GM19463 (cell line): ENCODE results near the gene OPCML.

Experiments
- ATAC-seq: cut with Tn5 transposase; IDR thresholded peaks from one replicate; pipeline ENCODE4 v1.9.1; 2021; ENCODE audit warnings: mild to moderate bottlenecking, moderate library complexity; ENCODE audit not compliant: unreplicated experiment

OPCML gene

DNA sequence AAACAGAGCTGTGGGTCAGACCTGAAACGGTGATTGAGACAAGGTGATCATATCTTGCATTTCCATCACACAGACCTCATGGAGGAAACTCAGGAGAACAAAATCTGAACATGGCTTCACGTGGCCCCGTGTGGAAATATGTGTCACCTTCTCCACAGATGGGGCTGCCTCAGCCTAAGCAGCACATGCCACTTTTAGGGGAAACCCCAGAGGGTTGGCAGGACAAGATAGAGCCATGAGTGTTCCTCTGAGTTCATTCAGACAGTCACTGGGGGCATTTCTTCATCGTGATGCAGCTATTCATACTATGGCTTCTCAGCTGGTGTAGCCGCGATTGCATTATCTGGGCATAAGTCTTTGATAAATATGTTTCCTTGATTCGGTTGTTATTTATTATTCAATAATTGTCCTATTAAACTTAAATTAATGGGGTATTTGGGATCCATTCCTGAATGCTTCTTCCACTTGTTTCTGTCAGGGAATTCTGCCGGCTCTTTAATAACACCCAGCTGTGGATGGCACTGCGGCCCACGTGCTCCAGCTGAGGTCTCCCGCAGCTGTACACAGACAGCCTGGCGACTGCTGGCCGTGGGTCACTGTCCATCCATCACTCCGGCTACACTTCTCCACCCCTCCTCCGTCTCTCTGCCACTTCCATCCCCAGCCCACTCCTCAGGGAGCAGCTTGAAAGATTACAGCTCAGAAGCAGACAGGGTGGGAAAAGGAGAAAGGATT is 485.1 kb downstream of the OPCML start:
- ATAC-seq: no peak

DNA sequence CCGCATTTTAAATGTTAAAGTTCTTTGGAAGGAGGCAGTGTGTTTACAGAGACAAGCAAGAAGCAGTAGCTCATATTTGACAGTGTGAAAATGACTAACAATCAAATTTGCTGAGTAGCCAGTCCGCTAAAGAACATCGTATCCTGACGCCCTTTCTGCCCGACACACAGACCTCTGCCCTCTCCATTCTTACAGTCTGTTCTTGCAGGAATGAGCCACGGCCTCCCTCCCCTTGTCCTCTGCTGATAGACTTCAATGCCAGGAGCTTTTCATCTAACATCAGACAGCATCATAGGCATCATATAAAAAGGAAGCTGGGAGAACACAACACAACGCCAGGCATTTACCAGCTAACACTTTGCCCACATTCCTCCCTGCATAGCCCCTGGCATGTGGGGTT is 486.0 kb downstream of the OPCML start:
- no peak for ATAC-seq

DNA sequence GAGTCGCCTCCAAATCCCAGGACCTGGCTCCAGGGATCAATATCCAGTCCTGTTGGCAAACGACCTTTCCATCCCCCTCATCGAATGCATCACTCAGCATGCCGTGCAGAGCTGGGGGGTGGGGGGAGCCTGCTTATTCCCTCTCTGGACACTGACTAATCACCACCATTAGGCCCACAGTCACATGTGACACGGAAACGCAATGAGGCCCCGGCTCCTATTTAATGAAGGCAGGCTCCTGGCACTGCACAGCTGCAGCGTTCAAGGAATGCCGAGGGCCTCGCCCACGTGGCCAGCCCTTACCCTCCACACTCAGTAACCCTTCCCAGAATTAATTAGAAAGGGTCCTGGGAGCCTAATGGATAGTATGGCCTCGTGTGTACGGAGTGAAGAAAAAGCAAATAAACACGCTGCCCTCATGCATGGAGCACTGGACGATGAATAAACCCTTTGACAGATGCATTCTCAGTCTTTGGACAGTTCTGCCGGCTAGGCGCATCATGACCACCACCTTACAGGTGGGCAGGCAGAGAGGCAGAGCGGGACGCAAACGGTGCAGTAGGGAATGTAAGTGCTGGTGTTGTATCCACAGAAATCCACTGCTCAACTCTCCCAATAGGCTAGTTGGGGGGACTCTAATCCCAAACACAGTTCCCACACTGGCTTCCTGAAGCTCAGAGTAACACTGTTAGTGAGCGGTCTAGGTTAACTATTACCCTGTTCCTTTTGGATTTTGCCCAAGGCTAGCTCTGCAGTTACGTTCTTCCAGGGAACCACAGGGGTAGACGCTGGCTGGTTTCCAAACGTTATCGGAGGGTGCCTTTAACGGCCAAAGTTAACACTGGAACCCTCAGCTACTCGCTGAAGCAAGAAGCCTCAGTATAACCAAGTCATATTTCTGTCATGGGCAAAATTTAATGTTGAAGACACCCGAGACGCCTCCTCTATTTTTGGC is 490.1 kb downstream of the OPCML start:
- ATAC-seq: no peak

DNA sequence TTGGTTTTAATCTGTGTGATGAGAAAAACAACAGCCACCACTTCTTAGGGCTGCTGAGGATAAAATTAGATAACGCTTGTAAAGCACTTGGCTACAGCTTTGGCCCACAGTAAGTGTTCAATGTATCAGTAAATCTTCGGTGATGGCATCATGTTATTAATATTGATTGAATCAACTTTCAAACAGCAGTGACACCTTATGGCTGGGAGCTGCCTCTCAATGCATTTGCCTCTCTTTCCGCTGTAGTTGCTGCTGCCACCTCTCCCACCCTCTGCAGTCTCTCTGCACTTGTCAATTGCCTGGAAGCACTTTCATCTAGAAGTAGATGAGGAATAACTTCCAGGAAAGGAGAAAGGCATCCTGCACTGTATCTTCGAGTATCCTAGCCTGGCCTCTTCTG is 491.1 kb downstream of the OPCML start:
- no peak for ATAC-seq

DNA sequence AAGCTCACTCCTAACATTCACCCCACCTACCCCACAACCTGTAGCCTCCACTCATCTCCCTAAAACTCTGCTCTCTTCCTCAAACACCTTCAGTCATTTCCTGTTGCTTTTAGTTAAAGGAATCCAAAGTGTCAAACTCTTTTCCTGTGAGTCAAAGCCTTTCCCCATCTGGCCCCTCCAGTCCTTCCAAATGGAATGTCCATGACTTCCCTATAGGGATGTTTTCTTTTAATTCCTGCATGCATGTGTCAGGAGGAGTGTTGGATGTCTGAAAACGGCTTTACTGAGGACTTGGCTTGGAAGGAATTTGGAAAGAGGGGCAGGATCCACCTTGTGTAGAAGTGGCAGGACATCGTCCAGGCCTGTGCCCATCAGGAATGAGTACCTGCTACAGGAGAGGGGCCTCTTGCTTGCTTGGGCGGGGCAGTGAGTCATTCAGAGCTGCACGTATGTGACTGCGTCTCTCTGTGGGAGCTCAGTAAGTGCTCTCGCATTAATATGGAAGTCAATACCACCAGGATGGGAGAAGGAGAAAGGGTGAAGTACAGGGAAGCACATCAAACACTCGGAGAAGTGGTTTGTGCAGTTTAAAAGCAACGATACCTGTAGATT is 491.9 kb downstream of the OPCML start:
- no peak for ATAC-seq

DNA sequence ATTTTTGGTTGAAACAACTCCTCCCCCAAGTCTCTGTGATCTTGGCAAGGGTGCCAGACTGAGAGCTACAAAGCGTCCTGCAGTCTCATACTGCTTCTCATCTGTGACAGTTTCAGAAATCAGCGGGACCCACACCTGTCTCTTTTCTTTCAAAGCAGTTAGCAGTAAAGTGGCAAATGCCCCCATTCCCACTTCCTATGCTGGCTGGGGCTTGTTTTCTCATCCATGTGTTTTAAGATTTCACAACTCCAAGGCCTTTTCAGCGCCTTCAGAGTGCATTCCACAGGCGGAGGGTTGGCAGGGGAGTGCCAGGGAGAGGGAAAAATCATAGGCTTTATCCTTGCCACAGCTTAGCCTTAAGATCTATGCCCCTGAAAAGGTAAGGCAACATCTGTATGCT is 493.5 kb downstream of the OPCML start:
- ATAC-seq: no peak

DNA sequence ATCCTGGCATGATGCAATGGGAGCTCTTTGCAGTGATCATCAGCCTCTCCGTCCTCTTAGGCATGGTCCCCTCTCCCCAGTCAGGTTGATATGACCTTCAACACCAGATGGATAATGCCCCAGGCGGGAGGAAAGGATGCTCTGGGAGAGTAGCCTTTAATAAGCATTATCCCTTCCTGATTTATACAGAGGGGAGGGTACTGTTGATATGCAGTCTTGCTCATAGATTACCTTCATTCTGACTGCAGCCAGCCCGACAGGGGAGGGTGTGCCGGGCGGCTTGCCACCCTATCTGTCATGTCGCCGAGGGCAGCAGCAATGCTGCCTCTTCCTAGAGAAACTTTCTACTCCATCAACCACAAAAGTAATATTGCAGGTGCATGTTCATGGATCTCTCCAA is 497.4 kb downstream of the OPCML start:
- ATAC-seq: no peak

- no peak for ATAC-seq
Measured at GRCh38 chr11:133029107-133029506, 503.2 kb downstream of the OPCML start.

- ATAC-seq: no peak
Measured at GRCh38 chr11:133026952-133027351, 505.3 kb downstream of the OPCML start.

DNA sequence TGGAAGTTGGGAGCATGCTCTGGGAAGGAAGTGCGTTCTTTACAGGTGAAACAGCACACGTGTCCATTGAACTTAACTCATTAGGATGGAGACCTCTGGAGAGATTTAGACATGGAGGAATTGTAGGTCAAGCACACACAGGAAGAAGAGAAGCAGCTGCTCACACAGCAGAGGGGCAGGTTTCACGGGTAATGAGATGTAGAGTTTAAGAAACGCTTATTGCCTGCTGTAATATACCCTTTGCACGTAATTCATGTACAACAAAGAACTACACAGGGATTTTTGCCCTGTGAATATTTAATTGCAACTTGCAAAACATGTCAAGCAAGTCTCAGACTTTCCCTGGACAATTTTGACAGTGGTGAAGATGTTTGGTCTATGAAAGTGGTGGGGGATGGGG is 508.0 kb downstream of the OPCML start:
- no peak for ATAC-seq

DNA sequence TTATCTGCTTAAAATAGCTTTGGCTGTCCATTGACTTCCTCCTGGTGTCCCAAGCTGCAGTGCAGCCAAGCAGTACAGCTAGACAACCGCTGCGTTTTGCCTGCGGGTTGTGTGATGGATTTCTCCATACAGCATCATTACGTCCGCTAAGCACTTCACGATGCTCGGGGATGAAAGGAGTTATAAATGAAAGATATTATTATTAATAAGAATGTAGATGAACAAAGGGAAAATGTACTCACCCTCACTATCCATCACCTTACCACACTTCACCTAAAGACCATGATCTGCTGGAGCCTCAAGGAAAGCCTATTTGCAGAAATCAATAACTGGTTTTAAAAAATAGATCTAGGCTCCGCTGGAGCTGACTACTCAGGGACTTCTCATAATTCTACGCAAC is 509.1 kb downstream of the OPCML start:
- ATAC-seq: no peak

DNA sequence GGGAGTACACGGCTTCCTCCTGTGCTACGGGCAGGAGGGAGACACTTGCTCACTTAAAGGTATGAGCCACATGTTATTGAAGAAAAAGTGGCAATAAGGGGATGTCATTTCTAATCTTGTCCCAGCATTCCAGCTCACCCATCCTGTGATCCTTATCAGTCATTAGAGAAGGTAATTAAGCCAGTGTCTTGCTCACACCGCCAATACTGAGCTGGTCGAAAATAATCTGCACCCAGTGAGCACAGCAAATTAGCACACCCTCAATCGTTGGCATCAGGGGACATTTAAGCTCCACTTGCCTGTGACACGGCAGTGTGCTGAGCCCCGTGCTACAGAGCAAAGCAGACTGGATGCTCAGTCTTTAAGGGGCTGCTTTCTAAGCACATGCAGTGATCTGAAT is 510.7 kb downstream of the OPCML start:
- no peak for ATAC-seq

- no peak for ATAC-seq
Measured at GRCh38 chr11:133020372-133020714, 512.0 kb downstream of the OPCML start.

- no peak for ATAC-seq
Measured at GRCh38 chr11:133019545-133020371, 512.5 kb downstream of the OPCML start.

- ATAC-seq: no peak
Measured at GRCh38 chr11:133015457-133015856, 516.8 kb downstream of the OPCML start.

DNA sequence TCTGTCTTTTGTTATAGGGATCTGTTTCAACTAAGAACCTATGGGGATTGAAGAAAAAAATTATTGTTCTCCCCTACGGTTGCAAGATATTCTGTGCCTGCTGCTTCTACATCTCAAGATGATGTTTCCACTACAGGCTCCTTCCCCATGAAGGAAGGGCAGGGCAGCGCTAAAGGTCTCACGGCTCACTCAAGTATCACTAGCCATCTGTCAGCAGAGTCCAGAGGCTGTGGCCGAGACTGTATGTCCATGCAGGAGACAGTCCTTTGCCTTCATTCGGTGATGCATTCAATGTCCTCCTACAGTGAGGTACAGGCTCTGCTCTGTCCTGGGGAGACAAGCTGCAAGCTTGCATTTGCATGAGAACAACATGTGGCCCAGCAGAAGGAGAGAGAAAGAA is 518.0 kb downstream of the OPCML start:
- no peak for ATAC-seq

DNA sequence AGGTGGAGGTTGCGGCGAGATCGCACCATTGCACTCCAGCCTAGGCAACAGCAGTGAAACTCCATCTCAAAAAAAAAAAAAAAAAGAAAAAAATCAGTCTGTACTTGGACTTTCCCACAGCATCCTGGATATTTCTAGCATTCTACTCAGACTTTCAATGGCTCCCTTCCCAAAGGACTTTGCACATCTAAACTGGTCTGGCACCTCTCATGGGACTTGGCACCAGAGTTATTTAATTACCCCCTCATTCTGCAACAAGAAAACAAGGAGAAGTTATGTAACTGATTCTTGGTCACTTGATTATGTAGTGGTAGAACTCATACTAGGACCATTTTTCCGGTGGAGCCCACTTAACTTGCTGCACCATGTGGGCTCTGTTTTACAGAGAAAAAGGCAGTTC is 519.5 kb downstream of the OPCML start:
- ATAC-seq: no peak

DNA sequence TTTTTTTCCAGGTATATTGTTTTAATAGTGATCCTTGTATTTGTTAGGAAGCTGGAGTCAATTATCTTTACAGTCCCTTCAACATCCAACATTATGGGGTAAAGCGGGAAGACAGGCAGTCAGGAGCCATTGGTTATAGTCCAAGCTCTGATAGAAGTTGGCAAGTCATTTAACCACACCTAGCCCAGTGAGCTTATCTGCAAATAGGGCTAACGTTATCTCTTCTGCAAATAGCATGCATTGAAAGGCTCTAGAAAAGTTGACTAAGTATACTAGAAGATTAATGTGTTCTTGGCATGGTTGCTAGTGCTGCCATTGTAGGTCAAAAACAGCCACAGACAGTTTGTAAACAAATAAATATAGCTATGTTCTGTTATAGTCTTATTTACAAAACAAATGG is 520.7 kb downstream of the OPCML start:
- ATAC-seq: no peak

DNA sequence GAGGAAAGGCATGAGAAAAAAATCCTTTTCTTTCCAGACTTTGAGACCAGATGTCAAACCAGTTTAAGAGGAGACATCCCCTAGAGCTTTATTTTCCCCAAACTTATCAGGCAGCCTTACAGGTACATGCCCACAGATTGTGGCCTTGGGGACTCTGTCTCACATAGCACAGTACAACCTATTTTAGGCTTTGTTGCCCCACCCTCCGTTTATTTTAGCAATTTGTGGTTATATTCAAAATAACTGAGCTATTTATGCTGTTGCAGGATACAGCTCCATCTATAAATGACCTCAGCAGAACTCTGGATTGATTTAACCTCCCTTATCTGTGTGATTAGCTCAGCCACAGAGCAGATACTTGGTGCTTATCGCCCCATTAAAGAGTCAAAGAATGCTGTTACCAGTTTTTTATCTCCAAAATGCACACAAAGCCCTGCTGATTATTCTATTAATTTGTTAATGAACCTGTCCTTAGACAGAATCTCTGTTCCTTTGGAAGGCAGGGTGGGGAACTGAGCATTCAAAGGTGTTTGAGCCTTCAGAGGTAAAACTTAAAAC is 525.2 kb downstream of the OPCML start:
- ATAC-seq: no peak

DNA sequence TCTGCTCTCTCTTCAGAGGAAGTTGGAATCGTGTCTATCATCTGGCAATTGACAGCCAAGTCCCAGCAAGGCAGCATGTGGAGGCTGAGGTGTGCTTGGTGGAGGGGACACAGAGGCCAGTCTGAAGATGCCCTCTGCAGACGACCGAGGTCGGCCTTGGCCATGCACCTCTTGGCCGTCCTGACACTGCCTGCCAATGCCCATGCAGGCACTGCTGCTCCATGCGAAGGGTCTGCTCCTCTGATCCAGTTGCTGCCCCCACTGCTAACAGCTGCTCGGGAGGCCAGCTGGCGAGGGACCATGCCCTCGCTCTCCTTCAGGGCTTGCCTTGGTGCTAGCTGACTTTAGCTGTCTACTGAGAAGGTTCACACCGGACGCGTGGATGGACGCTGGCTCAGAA is 527.9 kb downstream of the OPCML start:
- ATAC-seq: no peak

DNA sequence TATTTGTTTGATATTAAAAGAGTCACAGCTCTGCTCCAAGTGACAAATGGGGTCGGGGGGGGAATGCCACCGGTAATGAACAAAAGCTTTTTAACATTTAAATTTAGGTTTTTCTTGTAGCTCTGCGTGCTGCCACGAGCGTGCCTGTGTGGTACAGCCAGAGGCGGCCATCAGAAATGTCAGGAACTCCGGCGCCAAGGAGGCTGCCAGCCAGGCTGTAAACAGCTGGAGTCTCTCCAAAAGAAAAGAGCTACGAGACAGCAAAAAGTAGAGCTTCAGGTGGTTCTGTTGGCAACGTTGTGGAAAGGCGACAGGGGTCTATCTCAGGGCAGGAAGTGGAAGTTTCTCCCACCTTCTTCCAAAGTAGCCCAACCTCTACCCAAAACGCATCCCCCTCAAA is 532.8 kb downstream of the OPCML start:
- no peak for ATAC-seq
